ENCODE results near the gene TP53TG5.
A peak's percentile ranks its signal among the peaks of the same experiment; 100 is the strongest.
"Not testable (repeated sequence)": the region's sequence is repeated elsewhere in the genome, so short reads cannot be mapped to it uniquely, and the experiment has no call there.

The TP53TG5 gene

DNA sequence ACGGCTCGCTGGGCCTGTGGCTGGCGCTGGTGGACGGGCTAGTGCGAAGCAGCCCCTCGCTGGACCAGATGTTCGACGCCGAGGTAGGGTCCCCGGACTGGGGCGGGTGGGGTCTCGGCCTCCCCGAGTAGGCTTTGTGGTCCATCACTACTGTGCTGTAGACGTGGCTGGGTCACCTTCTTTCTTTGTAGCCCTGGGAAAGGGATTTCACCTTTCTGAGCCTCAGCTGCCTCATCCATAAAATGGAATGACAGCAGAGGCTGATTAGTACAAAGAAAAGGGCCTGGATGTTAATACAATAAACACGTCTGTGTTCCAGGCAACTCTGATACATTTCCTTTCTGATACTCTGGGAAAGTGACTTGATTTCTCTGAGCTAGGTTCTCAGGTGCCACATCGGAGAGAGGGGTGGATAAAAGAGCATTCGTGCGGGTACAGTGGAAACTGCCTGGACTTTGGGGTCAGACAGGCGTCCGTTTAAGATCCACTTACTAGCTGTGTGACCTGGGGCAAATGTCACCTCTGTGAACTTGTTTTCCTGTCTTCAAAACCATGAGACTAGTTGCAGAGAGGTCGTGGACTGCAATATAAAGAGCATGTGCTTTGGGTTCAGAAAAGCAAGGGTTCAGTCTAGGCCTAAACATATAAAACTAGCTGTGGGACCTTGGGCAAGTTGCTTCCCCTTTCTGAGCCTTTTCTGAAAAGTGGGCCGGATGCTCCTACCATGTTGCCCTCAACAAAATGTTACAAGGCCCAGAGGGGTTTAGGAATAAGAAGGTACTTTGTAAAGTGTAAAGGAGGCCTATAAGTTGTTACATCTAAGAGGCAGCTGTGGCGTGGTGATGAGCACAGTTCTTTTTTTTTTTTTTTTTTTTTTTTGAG is 14.3 kb downstream of the TP53TG5 start:
- no peak for DNase-seq

DNA sequence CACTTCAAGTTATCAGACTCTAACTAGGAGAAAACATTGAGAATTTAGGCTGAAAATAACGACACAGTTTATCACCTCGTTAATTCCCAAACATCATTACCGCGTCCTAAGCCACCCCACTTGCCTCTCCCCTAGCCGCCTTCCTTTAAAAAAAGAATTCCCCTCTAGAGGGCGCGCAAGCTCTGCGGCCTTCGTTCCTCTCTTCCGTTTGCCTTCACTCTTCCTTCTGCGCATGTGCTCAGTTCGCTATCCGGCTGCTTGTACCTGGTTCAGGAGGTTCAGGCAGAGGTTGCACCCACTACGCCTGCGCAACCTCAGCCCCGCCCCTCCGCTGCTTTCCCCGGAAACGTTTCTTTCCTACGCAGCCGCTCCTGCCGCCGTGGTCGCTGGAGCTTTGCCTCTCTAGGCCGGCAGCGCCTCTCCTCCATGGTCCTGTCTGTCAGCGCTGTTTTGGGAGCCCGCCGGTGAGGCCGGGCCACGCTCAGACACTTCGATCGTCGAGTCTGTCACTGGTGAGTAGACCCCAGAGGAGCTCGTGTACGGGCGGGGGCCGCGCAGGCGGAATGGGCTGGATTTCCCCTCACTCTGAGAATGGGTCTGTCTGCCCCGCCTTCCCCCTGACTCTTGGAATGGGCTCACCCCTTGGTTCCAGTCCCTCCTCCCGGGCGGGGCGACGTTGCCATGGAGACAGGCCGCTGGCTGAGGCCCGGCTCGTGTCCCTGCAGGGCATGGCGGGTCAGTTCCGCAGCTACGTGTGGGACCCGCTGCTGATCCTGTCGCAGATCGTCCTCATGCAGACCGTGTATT is 15.1 kb downstream of the TP53TG5 start, which contains the start of gene SYS1:
SYS1 (plus strand) TSS at position 353 of the 807 bp plus-strand sequence; CDS start at position 729, 376 bp downstream.
- DNase-seq, result peak; percentile 97

- peak; percentile 51 for DNase-seq
Measured at GRCh38 chr20:45361793-45362192, 16.3 kb downstream of the TP53TG5 start.

GRCh38 chr20:45359406-45360148 is 18.5 kb downstream of the TP53TG5 start:
- no peak for DNase-seq

- DNase-seq, result no peak
Measured at GRCh38 chr20:45359069-45359405, 19.1 kb downstream of the TP53TG5 start.

GRCh38 chr20:45358282-45359068 is 19.6 kb downstream of the TP53TG5 start:
- DNase-seq, result peak; percentile 25

DNA sequence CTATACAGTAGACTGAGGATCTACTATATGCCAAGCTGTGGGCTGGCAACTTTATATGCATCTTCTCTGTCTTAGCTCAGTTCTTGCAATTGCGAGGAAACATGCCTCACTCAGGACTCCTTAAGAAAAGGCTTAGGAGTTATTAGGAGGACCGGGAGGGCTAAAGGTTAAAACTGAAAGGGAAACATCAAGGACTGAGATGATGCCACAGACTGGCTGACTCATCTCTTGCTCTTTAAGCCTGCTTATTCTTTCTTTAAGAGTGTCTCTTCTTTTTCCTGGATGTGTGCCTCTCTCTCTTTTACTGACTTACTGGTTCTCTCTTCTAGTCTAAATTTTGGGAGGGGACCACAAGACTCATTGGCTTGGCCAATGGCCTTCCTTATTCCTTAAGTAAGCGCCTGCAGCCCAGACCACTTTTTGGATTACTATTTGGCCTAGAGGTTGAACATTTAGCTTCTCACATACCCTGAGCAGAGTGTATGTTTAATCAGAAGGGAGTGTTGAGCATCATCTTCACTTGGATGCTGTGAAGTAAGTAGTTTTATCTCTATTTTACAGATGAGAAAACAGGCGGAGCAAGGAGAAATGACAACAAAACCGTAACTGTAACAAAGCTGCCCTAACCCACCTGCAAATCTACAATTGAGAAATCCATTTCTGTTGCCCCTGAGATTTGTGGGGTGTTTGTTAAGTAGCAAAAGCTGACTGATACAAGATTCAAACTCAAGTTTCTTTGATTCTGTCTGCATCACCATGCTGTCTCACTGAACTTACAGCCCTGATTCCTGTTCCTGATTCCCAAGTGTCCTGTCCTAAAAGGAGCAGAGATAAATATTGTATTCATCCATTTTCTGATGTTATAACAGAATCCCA is 22.7 kb downstream of the TP53TG5 start:
- no peak for DNase-seq

DNA sequence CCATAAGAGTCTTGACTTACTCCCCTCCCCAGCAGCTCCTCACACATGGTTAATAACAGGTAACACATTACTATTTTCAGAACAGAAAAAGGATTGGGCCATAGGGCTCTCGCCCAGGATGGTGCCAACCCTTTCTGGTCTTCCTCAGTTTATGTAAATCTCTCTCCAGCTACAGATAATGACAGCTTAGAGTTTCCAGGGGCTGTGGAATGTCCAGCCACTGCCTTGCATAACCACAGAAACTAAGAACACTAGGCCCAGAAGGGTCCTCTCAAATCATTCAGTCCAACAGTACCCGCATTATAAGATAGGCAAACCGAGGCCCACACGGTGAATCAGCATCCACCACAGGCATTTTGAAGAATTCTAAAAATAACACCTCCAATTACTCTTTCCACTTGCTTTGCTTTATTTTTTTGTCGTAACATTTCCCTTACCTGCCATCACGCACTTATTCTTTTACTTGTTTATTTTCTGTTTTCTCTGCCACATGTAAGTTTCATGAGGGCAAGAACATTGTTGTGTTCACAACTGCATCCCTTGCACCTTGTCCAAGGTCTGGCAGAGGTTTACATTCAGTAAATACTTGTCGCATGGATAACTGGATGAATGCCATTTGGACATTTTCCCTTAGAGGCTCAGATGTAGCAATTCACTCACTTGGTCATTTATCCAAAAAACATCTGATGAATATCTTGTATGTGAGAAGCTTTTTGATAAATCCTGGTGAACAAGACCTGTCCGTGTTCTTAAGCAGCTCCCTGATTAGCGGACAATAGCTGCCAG is 23.5 kb downstream of the TP53TG5 start:
- DNase-seq, result no peak

- no peak for DNase-seq
Measured at GRCh38 chr20:45353746-45354145, 24.4 kb downstream of the TP53TG5 start.

GRCh38 chr20:45352729-45353128 is 25.4 kb downstream of the TP53TG5 start:
- DNase-seq, result no peak

DNA sequence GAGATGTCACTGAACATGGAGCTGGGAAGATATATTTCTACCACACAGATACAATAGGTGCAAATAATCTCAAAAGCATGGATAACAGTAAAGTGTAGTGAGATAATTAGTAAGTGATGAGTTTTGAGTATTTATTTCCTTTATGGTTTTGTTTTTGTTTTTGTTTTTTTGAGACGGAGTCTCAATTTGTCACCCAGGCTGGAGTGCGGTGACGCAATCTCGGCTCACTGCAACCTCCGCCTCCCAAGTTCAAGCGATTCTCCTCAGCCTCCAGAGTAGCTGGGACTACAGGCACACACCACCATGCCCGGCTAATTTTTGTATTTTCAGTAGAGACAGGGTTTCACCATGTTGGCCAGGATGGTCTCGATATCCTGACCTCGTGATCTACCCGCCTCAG is 27.3 kb downstream of the TP53TG5 start:
- not testable (repeated sequence) for DNase-seq

GRCh38 chr20:45350217-45350616 is 27.9 kb downstream of the TP53TG5 start:
- DNase-seq, result no peak

GRCh38 chr20:45347936-45348778 is 30.0 kb downstream of the TP53TG5 start, which contains the start of gene SDC4:
TSS of gene SDC4 (minus strand) at chr20:45348424. CDS start at chr20:45348384, 40 bp downstream.
- no peak for DNase-seq

GRCh38 chr20:45347297-45347935 is 30.7 kb downstream of the TP53TG5 start:
- no peak for DNase-seq

- DNase-seq, result no peak
Measured at GRCh38 chr20:45346851-45347250, 31.3 kb downstream of the TP53TG5 start.

DNA sequence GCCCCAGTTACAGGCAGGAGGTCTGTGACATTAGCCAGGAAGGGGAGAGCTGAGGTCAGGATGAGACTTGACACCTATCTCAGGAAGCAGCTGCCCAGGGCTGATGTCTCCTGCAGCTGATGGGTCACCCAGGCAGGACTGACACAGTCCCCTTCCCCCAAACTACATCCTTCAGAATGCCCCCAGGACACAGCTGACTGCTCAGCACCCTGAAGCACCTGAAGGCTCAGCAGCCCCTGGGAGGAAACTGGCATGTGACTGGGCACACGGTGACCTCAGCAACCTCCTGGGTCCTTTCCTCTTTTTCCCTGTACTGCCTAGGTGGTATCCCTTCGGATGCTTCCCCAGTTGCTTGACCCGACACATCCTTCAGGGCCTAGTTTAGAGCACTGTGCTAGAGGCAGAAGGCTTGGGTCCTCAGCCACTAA is 31.8 kb downstream of the TP53TG5 start:
- no peak for DNase-seq

GRCh38 chr20:45345104-45345936 is 32.8 kb downstream of the TP53TG5 start:
- DNase-seq, result no peak
